IPS-18c (cell line): ENCODE results near the gene GABRG3.

Experiments
- H3K4me3 ChIP-seq: 2 replicates; pipeline ENCODE4 v1.7.0; 2013; ENCODE audit warnings: low read depth, mild to moderate bottlenecking, low read length, moderate library complexity; ENCODE audit not compliant: insufficient read depth
- H3K9me3 ChIP-seq: one replicate; pipeline ENCODE4 v1.6.1; 2013; ENCODE audit warnings: mild to moderate bottlenecking, low read length, moderate library complexity; ENCODE audit not compliant: control insufficient read depth, insufficient read depth

GABRG3 gene

GRCh38 chr15:27237319-27237939, 266.4 kb downstream of the GABRG3 start:
- Histone ChIP-seq H3K4me3 (no peak overlapping the region), H3K9me3 (no peaks in the 10 kb centered on the region)

GRCh38 chr15:27238209-27238608, 267.2 kb downstream of the GABRG3 start:
- no peak overlapping the region for H3K4me3 ChIP-seq
- no peaks in the 10 kb centered on the region for H3K9me3 ChIP-seq

GRCh38 chr15:27238707-27239423, 267.9 kb downstream of the GABRG3 start:
- no peaks in the 10 kb centered on the region for H3K9me3 ChIP-seq
- H3K4me3 ChIP-seq, result no peak overlapping the region

- Histone ChIP-seq H3K9me3 (no peaks in the 10 kb centered on the region), H3K4me3 (no peak overlapping the region)
Observed at GRCh38 chr15:27241943-27242342, 271.0 kb downstream of the GABRG3 start.

GRCh38 chr15:27244047-27244446, 273.1 kb downstream of the GABRG3 start:
- H3K9me3 ChIP-seq, result no peaks in the 10 kb centered on the region
- H3K4me3 ChIP-seq, result no peak overlapping the region

GRCh38 chr15:27248251-27248650, 277.3 kb downstream of the GABRG3 start:
- no peaks in the 10 kb centered on the region for H3K9me3 ChIP-seq

GRCh38 chr15:27249046-27249759, 278.2 kb downstream of the GABRG3 start:
- H3K9me3 ChIP-seq, result peaks cover 1% of the 10 kb centered on the region
- H3K4me3 ChIP-seq, result no peak overlapping the region

More at GRCh38 chr15:27248251-27248650, 277.3 kb downstream of the GABRG3 start:
- no peak overlapping the region for H3K4me3 ChIP-seq

- H3K4me3 ChIP-seq, result no peak overlapping the region
- peaks cover 3% of the 10 kb centered on the region for H3K9me3 ChIP-seq
Observed at GRCh38 chr15:27249760-27250109, 278.8 kb downstream of the GABRG3 start.

- peaks cover 3% of the 10 kb centered on the region for H3K9me3 ChIP-seq
- no peak overlapping the region for H3K4me3 ChIP-seq
Observed at GRCh38 chr15:27250223-27250622, 279.2 kb downstream of the GABRG3 start.

- H3K9me3 ChIP-seq, result peaks cover 3% of the 10 kb centered on the region
- H3K4me3 ChIP-seq, result no peak overlapping the region
Observed at GRCh38 chr15:27254055-27254454, 283.1 kb downstream of the GABRG3 start.

- Histone ChIP-seq H3K4me3 (no peak overlapping the region), H3K9me3 (peaks cover 3% of the 10 kb centered on the region)
Observed at GRCh38 chr15:27254801-27255200, 283.8 kb downstream of the GABRG3 start.

GRCh38 chr15:27256446-27256845, 285.5 kb downstream of the GABRG3 start:
- H3K9me3 ChIP-seq, result peaks cover 3% of the 10 kb centered on the region

GRCh38 chr15:27258287-27258686, 287.3 kb downstream of the GABRG3 start:
- peaks cover 3% of the 10 kb centered on the region for H3K9me3 ChIP-seq
- H3K4me3 ChIP-seq, result no peak overlapping the region

More at GRCh38 chr15:27256446-27256845, 285.5 kb downstream of the GABRG3 start:
- H3K4me3 ChIP-seq, result no peak overlapping the region

GRCh38 chr15:27260523-27260922, 289.5 kb downstream of the GABRG3 start:
- no peak overlapping the region for H3K4me3 ChIP-seq
- H3K9me3 ChIP-seq, result no peaks in the 10 kb centered on the region

- Histone ChIP-seq H3K9me3 (no peaks in the 10 kb centered on the region), H3K4me3 (no peak overlapping the region)
Observed at GRCh38 chr15:27268923-27269322, 297.9 kb downstream of the GABRG3 start.

GRCh38 chr15:27271258-27271657, 300.3 kb downstream of the GABRG3 start:
- Histone ChIP-seq H3K9me3 (no peaks in the 10 kb centered on the region), H3K4me3 (no peak overlapping the region)

- no peaks in the 10 kb centered on the region for H3K9me3 ChIP-seq
Observed at GRCh38 chr15:27272427-27272826, 301.4 kb downstream of the GABRG3 start.

GRCh38 chr15:27273506-27273905, 302.5 kb downstream of the GABRG3 start:
- H3K4me3 ChIP-seq, result no peak overlapping the region
- H3K9me3 ChIP-seq, result no peaks in the 10 kb centered on the region

More at GRCh38 chr15:27272427-27272826, 301.4 kb downstream of the GABRG3 start:
- no peak overlapping the region for H3K4me3 ChIP-seq
